NCI-H1105 (cell line): ENCODE data around the gene RNF112.

ENCODE experiments used
- DNase-seq: peaks from one replicate; lab custom pipeline; 2025; lab: John Stamatoyannopoulos, UW

The RNF112 gene

DNA sequence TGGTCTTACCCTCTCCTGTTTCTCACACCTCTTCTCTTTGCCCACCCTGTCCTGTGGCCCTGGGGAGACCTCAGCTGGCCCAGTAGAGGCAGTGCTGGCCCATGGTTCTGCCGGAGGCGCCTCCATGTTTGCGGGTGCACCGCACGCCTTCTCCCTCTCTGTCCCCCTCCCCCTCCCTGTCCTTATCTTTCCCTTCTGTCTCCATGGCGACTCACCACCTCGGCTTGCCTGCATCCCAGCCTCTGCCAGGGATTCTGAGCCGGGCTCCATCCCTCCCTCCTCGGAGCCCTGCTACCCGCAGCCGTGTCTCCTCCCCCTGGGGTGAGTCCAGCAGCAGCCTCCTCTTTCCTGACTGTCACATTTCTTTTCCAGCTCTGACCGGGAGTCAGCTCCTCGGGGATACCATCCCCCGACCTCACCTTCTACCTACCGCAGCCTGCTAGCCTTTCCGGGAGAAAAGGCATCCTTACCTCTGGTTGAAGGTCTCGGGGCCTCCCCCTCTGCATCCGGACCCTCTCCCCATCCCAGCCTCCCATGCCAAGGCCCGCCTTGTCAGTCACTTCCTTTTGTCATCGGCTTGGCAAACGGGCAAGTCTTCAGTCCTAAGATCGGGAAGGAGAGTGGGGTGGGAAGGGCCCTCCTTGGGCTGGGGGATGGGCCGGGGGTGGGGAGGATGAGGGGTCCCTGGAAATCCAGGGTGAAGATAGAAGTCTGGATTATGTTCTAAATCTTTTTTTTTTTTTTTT is at the start of gene RNF112:
RNF112 (plus strand) TSS at position 358 of the 746 bp plus-strand sequence; CDS start at position 535, 177 bp downstream.
- DNase-seq = no peak

DNA sequence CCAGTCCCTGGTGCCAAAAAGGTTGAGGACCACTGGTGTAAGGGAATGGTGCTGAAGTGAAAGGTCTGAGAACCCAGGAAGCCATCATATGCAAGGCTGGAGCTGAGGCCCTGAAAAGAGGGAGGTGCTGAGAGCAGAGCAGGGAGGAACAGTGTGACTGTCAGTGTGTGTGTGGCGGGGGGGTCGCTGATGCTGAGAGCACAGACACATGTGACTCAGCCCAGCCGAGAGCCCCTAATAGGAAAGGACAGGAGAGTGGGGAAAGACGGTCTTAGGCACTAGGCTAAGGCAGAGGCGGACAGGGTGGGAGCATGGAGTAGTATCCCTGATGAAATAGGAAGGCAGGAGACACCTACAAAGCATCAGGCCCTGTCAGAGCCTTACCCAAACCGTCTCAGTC is 49.7 kb upstream of the RNF112 start:
- DNase-seq = no peak

DNA sequence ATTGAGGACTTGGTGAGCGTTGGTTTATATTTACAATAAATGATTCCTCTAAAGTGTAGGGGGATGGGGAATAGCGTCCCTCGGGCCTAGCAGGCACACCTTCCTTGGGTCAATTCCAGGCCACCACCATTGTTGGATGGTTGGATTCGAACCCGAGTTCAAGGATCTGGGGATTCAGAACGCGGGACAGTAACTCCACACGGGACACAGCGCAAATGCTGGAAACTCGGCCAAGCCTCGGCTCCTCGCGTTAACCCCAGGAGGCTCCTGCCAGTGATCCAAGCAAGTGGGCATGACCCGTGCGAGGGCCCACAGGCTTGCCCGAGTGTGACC is 49.1 kb upstream of the RNF112 start:
- DNase-seq = no peak

GRCh38 chr17:19362277-19363113 is 48.5 kb upstream of the RNF112 start, which contains the start of gene B9D1:
Gene B9D1 (minus strand): TSS chr17:19362723. CDS start chr17:19362569, 154 bp downstream.
- DNase-seq = peak; percentile 97

DNA sequence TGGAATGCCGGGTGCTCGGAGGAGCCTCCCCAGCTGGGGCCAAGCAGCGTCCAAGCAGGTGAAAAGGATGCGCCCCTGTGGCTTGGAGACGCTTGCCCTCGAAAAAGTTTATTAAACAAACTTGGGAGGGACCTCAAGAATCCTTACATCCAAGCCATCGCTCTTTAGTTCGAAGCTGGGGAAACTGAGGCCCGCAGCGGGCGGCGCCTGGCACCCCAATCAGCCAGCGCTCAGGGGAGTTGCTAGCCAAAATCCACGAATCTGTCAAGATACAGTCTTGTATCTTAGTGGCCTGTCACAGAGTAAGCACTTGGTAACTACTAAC is 48.0 kb upstream of the RNF112 start:
- no peak for DNase-seq

- DNase-seq = no peak
These were observed 47.5 kb upstream of the RNF112 start for GRCh38 chr17:19363460-19364035.

- no peak for DNase-seq
These were observed 46.1 kb upstream of the RNF112 start for GRCh38 chr17:19364699-19365498.

DNA sequence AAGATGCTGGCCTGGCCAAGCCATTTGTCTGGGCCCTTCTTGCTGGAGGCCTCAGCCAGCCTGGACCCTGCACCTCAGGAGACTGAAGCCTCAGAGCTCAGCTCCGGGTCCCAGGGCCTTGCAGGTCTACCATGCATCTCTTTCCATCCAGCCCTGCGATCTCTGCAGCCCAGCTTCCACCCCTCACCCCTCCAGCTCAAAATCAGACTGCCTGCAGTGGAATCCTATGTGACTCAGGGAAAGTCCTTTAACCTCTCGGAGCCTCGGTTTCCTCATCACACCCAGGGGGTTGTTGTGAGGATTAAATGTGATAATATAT is 45.6 kb upstream of the RNF112 start:
- DNase-seq = no peak

GRCh38 chr17:19365833-19366636 is 45.0 kb upstream of the RNF112 start:
- DNase-seq = no peak

DNA sequence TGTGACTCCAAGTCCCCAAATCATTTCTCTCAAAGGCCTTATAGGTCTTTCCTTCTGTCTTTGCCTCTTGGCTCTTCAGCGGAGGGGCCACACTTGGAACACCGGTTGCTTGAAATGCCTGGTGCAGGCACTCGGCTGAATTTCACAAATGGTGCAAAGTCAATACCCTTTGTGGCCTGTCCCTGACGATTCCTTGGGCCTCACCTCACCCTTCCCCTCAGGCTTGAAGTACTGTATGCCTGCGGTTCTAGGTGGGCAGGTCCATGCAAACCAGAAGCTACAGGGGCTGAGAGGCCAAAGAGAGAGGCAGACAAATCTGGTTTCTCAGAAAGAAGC is 44.4 kb upstream of the RNF112 start:
- DNase-seq = no peak

DNA sequence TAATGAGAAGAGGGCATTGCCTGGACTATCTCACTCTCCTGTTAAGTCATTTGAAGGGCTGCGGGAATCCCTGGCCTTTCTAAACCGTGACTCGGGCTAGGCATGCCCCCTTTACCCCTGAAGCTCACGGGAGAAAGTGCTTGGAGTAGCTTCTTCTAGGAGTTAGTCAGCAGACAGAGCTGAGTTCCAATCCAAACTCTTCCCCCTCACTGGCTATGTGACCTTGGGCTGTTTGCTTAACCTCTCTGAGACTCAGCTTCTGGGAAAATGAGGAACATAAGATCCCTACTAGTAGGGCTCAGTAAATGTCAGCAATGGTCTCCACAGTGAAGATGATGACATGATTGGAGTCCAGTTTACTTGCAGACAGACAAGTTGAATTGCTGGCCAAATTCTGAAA is 42.8 kb upstream of the RNF112 start:
- DNase-seq = no peak

DNA sequence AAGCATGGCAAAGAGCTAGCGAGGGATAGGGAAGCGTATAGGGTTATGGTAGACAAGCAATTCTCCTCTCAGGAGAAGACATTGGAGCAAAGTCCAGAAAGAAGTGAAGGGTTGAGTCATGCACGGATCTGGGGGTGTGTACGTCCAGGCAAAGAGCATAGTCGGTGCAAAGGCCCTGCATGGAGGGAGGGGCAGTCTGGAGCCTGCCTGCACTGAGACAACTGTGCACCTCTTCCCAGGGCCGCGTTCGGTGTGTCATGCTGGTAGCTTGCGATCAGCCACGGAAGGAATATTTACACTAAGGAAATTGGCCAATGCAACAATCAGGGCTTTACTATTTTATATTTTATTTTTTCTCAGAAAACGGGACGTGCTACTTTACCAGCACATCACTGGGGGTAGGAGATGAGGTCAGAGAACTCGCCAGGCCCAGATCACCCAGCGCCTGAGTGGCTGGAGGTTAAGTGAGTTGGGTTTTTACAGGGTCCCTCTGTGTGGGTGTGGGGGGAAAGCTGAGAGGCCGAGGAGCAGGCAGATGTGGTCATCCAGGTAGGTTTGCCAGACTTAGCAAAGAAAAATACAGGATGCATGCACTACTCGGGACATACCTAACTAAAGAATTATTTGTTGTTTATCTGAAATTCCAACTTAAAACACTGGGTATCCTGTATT is 41.8 kb upstream of the RNF112 start:
- DNase-seq = no peak

GRCh38 chr17:19369846-19370492 is 41.1 kb upstream of the RNF112 start:
- DNase-seq = no peak

DNA sequence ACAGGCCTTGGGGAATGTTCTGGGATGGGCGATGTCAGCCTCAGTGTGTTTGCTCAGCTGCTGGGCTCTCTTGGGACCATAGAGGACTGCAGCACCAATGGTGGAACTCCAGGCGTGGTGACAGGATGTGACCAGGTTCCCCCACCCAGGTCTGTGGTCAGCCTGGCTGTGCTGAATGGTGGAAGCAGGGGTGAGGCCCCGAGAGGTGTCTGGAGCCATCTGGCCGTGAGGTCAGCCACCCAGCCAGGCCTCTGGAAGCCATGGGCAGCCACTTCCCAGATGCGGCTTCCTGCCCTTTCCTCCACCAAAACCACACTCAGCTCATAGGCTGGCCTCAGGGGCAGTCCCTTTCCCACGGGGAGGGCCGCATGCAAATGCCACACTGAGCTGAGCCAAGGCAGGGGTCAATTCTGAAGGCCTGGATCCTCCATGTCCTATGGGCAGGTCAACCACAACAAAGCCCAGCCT is 40.5 kb upstream of the RNF112 start:
- DNase-seq = no peak

DNA sequence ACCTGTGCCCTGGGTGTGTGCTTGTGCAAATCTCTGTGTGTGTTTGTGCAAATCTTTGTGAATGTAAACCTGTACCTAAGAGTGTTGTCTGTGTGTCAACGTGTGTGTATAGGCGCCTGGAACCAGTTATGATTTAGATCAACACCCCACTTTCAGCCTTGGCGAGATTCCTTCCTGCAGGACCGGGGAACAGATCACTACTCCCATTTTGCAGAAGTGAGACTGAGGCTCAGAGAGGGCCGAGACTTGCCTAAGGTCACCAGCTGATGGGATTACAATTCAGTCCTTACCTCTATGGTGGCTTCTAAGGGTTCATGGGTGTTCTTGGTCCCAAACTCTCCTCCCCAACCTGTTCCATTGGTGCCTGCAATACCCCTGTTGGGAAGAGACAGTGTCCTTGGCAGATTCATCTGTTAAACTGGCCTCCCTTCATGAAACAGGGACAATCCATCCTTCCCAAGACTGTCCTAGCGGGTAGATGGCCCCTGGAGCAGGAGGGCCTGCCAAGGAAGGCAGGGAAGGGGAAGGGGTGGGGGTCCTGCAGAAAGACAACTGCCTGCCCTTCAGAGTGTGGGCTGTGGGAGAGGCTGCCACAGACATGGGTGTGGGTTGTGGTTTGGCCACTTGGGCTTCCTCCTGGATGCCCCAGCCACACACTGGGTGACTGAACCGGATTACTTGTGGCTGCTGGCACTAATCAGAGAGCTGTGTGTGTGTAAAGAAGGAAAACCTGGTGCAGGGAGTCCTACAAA is 39.6 kb upstream of the RNF112 start:
- no peak for DNase-seq

DNA sequence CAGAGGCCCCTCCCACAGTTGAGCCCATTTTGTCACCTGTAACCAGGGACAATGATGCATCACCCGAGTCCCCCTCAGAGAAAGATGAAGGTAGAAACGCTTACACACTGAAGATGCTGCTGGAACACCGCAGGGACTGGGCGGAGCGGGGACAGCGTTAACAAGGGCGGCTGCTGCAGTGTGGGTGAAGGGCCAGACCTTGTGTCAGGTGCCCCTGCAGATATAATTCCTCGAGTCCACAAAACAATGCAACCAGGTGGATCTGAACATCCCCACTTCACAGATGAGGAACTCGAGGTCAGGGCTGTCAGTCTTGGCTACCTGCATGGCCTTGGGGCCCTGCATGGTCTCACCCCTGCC is 39.0 kb upstream of the RNF112 start:
- DNase-seq = no peak

GRCh38 chr17:19372439-19372838 is 38.6 kb upstream of the RNF112 start:
- no peak for DNase-seq

- no peak for DNase-seq
These were observed 38.0 kb upstream of the RNF112 start for GRCh38 chr17:19372866-19373504.

- DNase-seq = no peak
These were observed 36.9 kb upstream of the RNF112 start for GRCh38 chr17:19374136-19374535.
